ENCODE results near the gene MAPK10. TPM values are rescaled to one million over a fixed set of nuclear protein-coding genes. Genes with fewer than 3 reads are reported as not detected.

The MAPK10 gene
- total and polyA plus RNA-seq, 4 donors: 0.82 to 3.6 (median 2.3) TPM

- no peak overlapping the region for H3K9ac ChIP-seq (ENCODE audit: low read depth in 1 of 2, low read length in 2 of 2)
- no peak overlapping the region for H3K27ac ChIP-seq (ENCODE audit: low read depth in 1 of 2, low read length in 2 of 2)
- H3K9me3 ChIP-seq (ENCODE audit: control insufficient read depth in 4 of 4, low read length in 3 of 4): no peaks in the 10 kb centered on the region
- H3K27me3 ChIP-seq (ENCODE audit: control insufficient read depth in 4 of 4, insufficient read depth in 4 of 4, low read length in 3 of 4): peaks cover 0 to 3% (median 0%) of the 10 kb centered on the region in 4 donors
- no peak overlapping the region for H3K4me3 ChIP-seq (ENCODE audit: low read depth in 1 of 3, low read length in 3 of 3)
- no peaks in the 10 kb centered on the region for H3K36me3 ChIP-seq (ENCODE audit: control insufficient read depth in 4 of 4, insufficient read depth in 3 of 4, low read depth in 1 of 4, low read length in 3 of 4)
- no peaks in the 10 kb centered on the region for H3K4me1 ChIP-seq (ENCODE audit: control insufficient read depth in 4 of 4, insufficient read depth in 4 of 4, low read length in 3 of 4)
- DNase-seq (ENCODE audit: low spot score): no peak
- TF ChIP-seq JUND (IDR thresholded peaks at IDR 0.05): peak in 1 of 2 donors; percentile 33
- TF ChIP-seq TAF1 (conservative IDR thresholded peaks at IDR 0.05): no peak
- TF ChIP-seq NR2F2 (IDR thresholded peaks at IDR 0.05): peak; percentile 63
- 61% methylated on average over 2 of the region's 2 CpGs for WGBS
Measured at GRCh38 chr4:86338989-86339388, 20.9 kb downstream of the MAPK10 start.

DNA sequence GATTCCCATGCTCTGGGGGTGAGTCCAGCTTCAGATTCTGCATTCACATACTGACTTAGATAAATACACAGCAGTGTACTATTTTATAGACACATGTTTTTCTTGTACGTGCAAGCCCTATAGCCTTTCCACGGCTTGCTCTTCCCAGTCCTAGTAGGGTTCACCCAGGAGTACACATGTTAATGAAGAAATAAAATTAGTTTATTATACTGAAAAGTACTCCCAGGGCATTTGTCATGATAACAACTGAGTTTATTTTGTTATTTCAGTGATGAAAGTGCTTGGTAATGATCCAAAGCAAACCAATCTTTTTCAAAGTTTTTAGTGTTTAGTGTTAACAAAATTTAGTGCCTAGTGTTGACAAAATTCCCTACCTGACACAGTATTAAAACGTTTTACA, 21.3 kb downstream of the MAPK10 start:
- no peaks in the 10 kb centered on the region for H3K9me3 ChIP-seq (ENCODE audit: control insufficient read depth in 4 of 4, low read length in 3 of 4)
- H3K4me1 ChIP-seq (ENCODE audit: control insufficient read depth in 4 of 4, insufficient read depth in 4 of 4, low read length in 3 of 4): no peaks in the 10 kb centered on the region
- TF ChIP-seq FOXA2 (IDR thresholded peaks at IDR 0.05) (no peak), RAD21 (IDR thresholded peaks at IDR 0.05) (no peak), HNF4A (conservative IDR thresholded peaks at IDR 0.05) (no peak), YY1 (IDR thresholded peaks at IDR 0.05) (no peak), HNF4G (IDR thresholded peaks at IDR 0.05) (no peak), MAX (IDR thresholded peaks at IDR 0.05) (no peak), SP1 (IDR thresholded peaks at IDR 0.05) (no peak), CTCF (IDR thresholded peaks at IDR 0.05; ENCODE audit: low read depth, low read length, missing input control) (no peak), EGR1 (IDR thresholded peaks at IDR 0.05; ENCODE audit: low read depth in 2 of 2) (no peak), GABPA (IDR thresholded peaks at IDR 0.05 in 1 of 2, conservative IDR thresholded peaks at IDR 0.05 in 1 of 2) (no peak), RXRA (IDR thresholded peaks at IDR 0.05) (no peak), NR2F2 (IDR thresholded peaks at IDR 0.05) (no peak), TAF1 (conservative IDR thresholded peaks at IDR 0.05) (no peak), REST (IDR thresholded peaks at IDR 0.05) (no peak), FOXA1 (IDR thresholded peaks at IDR 0.05) (no peak), JUND (IDR thresholded peaks at IDR 0.05) (no peak)
- TF ChIP-seq, protein P1, sequence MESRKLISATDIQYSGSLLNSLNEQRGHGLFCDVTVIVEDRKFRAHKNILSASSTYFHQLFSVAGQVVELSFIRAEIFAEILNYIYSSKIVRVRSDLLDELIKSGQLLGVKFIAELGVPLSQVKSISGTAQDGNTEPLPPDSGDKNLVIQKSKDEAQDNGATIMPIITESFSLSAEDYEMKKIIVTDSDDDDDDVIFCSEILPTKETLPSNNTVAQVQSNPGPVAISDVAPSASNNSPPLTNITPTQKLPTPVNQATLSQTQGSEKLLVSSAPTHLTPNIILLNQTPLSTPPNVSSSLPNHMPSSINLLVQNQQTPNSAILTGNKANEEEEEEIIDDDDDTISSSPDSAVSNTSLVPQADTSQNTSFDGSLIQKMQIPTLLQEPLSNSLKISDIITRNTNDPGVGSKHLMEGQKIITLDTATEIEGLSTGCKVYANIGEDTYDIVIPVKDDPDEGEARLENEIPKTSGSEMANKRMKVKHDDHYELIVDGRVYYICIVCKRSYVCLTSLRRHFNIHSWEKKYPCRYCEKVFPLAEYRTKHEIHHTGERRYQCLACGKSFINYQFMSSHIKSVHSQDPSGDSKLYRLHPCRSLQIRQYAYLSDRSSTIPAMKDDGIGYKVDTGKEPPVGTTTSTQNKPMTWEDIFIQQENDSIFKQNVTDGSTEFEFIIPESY (IDR thresholded peaks at IDR 0.05): no peak
- TF ChIP-seq, protein P2, sequence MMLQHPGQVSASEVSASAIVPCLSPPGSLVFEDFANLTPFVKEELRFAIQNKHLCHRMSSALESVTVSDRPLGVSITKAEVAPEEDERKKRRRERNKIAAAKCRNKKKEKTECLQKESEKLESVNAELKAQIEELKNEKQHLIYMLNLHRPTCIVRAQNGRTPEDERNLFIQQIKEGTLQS (IDR thresholded peaks at IDR 0.05): no peak
- no peak for DNase-seq (ENCODE audit: low spot score)
- peaks cover 0 to 3% (median 0%) of the 10 kb centered on the region in 4 donors for H3K27me3 ChIP-seq (ENCODE audit: control insufficient read depth in 4 of 4, insufficient read depth in 4 of 4, low read length in 3 of 4)
- 49% methylated on average over 3 of the region's 3 CpGs for WGBS
- no peak overlapping the region for H3K4me3 ChIP-seq (ENCODE audit: low read depth in 1 of 3, low read length in 3 of 3)
- no peak overlapping the region for H3K9ac ChIP-seq (ENCODE audit: low read depth in 1 of 2, low read length in 2 of 2)
- no peak overlapping the region for H3K27ac ChIP-seq (ENCODE audit: low read depth in 1 of 2, low read length in 2 of 2)
- no peaks in the 10 kb centered on the region for H3K36me3 ChIP-seq (ENCODE audit: control insufficient read depth in 4 of 4, insufficient read depth in 3 of 4, low read depth in 1 of 4, low read length in 3 of 4)

All from liver (tissue), 9 donors.